ENCODE results near the gene HFE. TPM values are rescaled to one million over a fixed set of nuclear protein-coding genes. Genes with fewer than 3 reads are reported as not detected.

HFE gene
- polyA plus RNA-seq, 2 of the 4 experiments (the other 2 are of a cell fraction): 19.9 to 31.7 TPM

GRCh38 chr6:26094036-26094435 is 6.8 kb downstream of the HFE start:
- 91% methylated on average over 5 of the region's 5 CpGs for WGBS (ENCODE audit: missing lambda C conversion rate)
- ATAC-seq: no peak
- CTCF ChIA-PET: interaction anchor here (0.6 to 20.7 kb wide), 5 partner anchors 25 to 1030 kb away, joined by 3 to 580 read pairs (median 3); no protein-coding TSS in a partner anchor

GRCh38 chr6:26097268-26097875 is 10.1 kb downstream of the HFE start:
- peak overlapping the region; percentile 26; the same call in 2 of the 3 replicates for H3K4me2 ChIP-seq
- WGBS (ENCODE audit: missing lambda C conversion rate): 2% methylated on average over 5 of the region's 5 CpGs

More at GRCh38 chr6:26094036-26094435, 6.8 kb downstream of the HFE start:
- no peaks in the 10 kb centered on the region for H3K9me3 ChIP-seq
- no peak overlapping the region for H3K27ac ChIP-seq
- no peak overlapping the region for H3K4me3 ChIP-seq
- POLR2A ChIA-PET: interaction anchor here (2.1 kb wide), 1 partner anchor 9 kb away, joined by 21 read pairs; a partner anchor contains a TSS
- FAIRE-seq (no peak), DNase-seq (ENCODE audit: low read depth in 1 of 2, low spot score in 1 of 2) (no peak)
- no peak overlapping the region for H3K4me2 ChIP-seq
- no peak for TF ChIP-seq EHF (CRISPR knock-in tag; IDR thresholded peaks at IDR 0.05)
- TF ChIP-seq, protein P1, sequence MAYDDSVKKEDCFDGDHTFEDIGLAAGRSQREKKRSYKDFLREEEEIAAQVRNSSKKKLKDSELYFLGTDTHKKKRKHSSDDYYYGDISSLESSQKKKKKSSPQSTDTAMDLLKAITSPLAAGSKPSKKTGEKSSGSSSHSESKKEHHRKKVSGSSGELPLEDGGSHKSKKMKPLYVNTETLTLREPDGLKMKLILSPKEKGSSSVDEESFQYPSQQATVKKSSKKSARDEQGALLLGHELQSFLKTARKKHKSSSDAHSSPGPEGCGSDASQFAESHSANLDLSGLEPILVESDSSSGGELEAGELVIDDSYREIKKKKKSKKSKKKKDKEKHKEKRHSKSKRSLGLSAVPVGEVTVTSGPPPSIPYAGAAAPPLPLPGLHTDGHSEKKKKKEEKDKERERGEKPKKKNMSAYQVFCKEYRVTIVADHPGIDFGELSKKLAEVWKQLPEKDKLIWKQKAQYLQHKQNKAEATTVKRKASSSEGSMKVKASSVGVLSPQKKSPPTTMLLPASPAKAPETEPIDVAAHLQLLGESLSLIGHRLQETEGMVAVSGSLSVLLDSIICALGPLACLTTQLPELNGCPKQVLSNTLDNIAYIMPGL (CRISPR knock-in tag; IDR thresholded peaks at IDR 0.05; ENCODE audit: borderline replicate concordance): no peak
- no peak for TF ChIP-seq ELK1 (IDR thresholded peaks at IDR 0.05; ENCODE audit: low read depth, low read length)
- no peak for TF ChIP-seq HOXA7 (CRISPR knock-in tag; IDR thresholded peaks at IDR 0.05)
- TF ChIP-seq POLR2A (IDR thresholded peaks at IDR 0.05; ENCODE audit: low read length): no peak
- TF ChIP-seq CTCF (IDR thresholded peaks at IDR 0.05): no peak
- TF ChIP-seq EHMT2 (IDR thresholded peaks at IDR 0.05; ENCODE audit: low read depth): no peak
- no peak for TF ChIP-seq TFCP2L1 (CRISPR knock-in tag; IDR thresholded peaks at IDR 0.05)
- TF ChIP-seq FOSB (CRISPR knock-in tag; IDR thresholded peaks at IDR 0.05): no peak
- TF ChIP-seq, protein P2, sequence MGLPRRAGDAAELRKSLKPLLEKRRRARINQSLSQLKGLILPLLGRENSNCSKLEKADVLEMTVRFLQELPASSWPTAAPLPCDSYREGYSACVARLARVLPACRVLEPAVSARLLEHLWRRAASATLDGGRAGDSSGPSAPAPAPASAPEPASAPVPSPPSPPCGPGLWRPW (IDR thresholded peaks at IDR 0.05): no peak
- TF ChIP-seq HDAC2 (IDR thresholded peaks at IDR 0.05): no peak
- TF ChIP-seq RARB (CRISPR knock-in tag; IDR thresholded peaks at IDR 0.05): no peak
- TF ChIP-seq ZSCAN20 (CRISPR knock-in tag; IDR thresholded peaks at IDR 0.05): no peak
- peaks cover 7% of the 10 kb centered on the region; the same call in 1 of the 3 replicates for H3K4me1 ChIP-seq

More at GRCh38 chr6:26097268-26097875, 10.1 kb downstream of the HFE start:
- H3K4me3 ChIP-seq: no peak overlapping the region
- peak; percentile 91 to 92 for ATAC-seq
- ChIA-PET POLR2A (no interaction called here), CTCF (interaction anchor here (0.6 to 20.7 kb wide), 15 partner anchors 9 to 92 kb away, joined by 3 to 580 read pairs (median 6); partner anchors contain the start of gene HFE)
- DNase-seq (ENCODE audit: low read depth in 1 of 2, low spot score in 1 of 2): peak; percentile 15 to 65
- H3K4me1 ChIP-seq: peaks cover 10% of the 10 kb centered on the region
- TF ChIP-seq GATA3 (IDR thresholded peaks at IDR 0.05; ENCODE audit: borderline replicate concordance): no peak
- TF ChIP-seq RAD21 (conservative IDR thresholded peaks at IDR 0.05 in 1 of 2, IDR thresholded peaks at IDR 0.05 in 1 of 2): peak; percentile 77 to 85
- TF ChIP-seq CTCF (IDR thresholded peaks at IDR 0.05): peak; percentile 82
- TF ChIP-seq RNF2 (IDR thresholded peaks at IDR 0.05; ENCODE audit: borderline replicate concordance, low read depth): no peak
- peak; percentile 93 for TF ChIP-seq SMC3 (IDR thresholded peaks at IDR 0.05)
- H3K27ac ChIP-seq: peak overlapping the region; percentile 13 to 73; a peak in 4 of 6 replicates
- FAIRE-seq: no peak
- no peaks in the 10 kb centered on the region for H3K9me3 ChIP-seq

All from A549 (cell line).